A549 (cell line): ENCODE measurements around the gene HADHB. TPM values are rescaled to one million over a fixed set of nuclear protein-coding genes. Genes with fewer than 3 reads are reported as not detected.

Experiments used
- ATAC-seq, 2 experiments: fragments of 200-7000 bp in 1 of 2; fragments of >200 bp in 1 of 2; cut with Nextera tagmentation in 1 of 2; cut with Tn5 transposase in 1 of 2; 3 replicates each; pipeline versions ENCODE4 v1.8.0 to v1.9.1; 2018 to 2020; ENCODE audit warnings: mild to moderate bottlenecking in 1 of 2, moderate library complexity in 1 of 2
- CTCF ChIA-PET: fragments of 300-600 bp; sonication (Branson Sonifier 250); formaldehyde crosslinking; extraction: SDS; loops from one replicate; lab custom pipeline; 2021; ENCODE audit warnings: antibody characterized with exemption, inconsistent platforms; lab: Yijun Ruan, JAX
- POLR2A ChIA-PET: fragments of 350-600 bp; formaldehyde crosslinking; extraction: SDS; loops from one replicate; lab custom pipeline; 2021; ENCODE audit warnings: antibody characterized with exemption, inconsistent platforms; lab: Yijun Ruan, JAX
- DNase-seq, 2 experiments: peaks; one replicate each; pipeline versions ENCODE4 v3.0.0 to v3.0.0-alpha.2; 2011 to 2016; ENCODE audit warnings: low read depth in 1 of 2, low spot score in 1 of 2
- FAIRE-seq: peaks from 2 replicates; lab custom pipeline; 2011; peaks lifted over from hg19 to GRCh38; lab: Jason Lieb, UNC
- H3K27ac ChIP-seq, 2 experiments: fragments of >200 bp; sonication (Bioruptor Twin); formaldehyde crosslinking; 3 replicates each; pipeline ENCODE4 v1.5.1; 2016 to 2017
- H3K4me1 ChIP-seq: fragments of >200 bp; sonication (Bioruptor Twin); formaldehyde crosslinking; 3 replicates; pipeline ENCODE4 v1.6.1; 2016
- H3K4me2 ChIP-seq: fragments of >200 bp; sonication (Bioruptor Twin); formaldehyde crosslinking; 3 replicates; pipeline ENCODE4 v1.6.1; 2016
- H3K4me3 ChIP-seq: fragments of >200 bp; sonication (Bioruptor Twin); formaldehyde crosslinking; 3 replicates; pipeline ENCODE4 v1.5.1; 2016
- H3K9me3 ChIP-seq: fragments of >200 bp; sonication (Bioruptor Twin); formaldehyde crosslinking; 3 replicates; pipeline ENCODE4 v1.6.1; 2016
- ATOH8 ChIP-seq: fragments of 250-450 bp; sonication (Bioruptor Pico); IDR thresholded peaks from 2 replicates; pipeline ENCODE4 v1.5.0; 2020; ENCODE audit warnings: low read depth, mild to moderate bottlenecking, moderate library complexity
- BHLHE40 ChIP-seq: IDR thresholded peaks from 2 replicates; pipeline ENCODE4 v1.6.1; 2012; ENCODE audit warnings: low read depth, low read length, inconsistent platforms
- CEBPB ChIP-seq, 2 experiments: fragments of >200 bp in 1 of 2; sonication (Bioruptor Twin) in 1 of 2; formaldehyde crosslinking in 1 of 2; IDR thresholded peaks; 2 replicates each; pipeline ENCODE4 v1.6.1; 2012 to 2016
- CHD4 ChIP-seq: fragments of 200-600 bp; sonication (generic); IDR thresholded peaks from 2 replicates; pipeline ENCODE4 v1.6.1; 2016; ENCODE audit warnings: antibody characterized with exemption, mild to moderate bottlenecking, borderline replicate concordance
- E2F6 ChIP-seq: IDR thresholded peaks from 2 replicates; pipeline ENCODE4 v1.6.1; 2012; ENCODE audit warnings: low read depth, borderline replicate concordance
- EHF ChIP-seq: fragments of 250-450 bp; sonication (Bioruptor Pico); IDR thresholded peaks from 2 replicates; pipeline ENCODE4 v1.5.0; 2020; ENCODE audit warnings: mild to moderate bottlenecking
- ESRRA ChIP-seq: fragments of 150-350 bp; IDR thresholded peaks from 2 replicates; pipeline ENCODE4 v1.6.1; 2014; ENCODE audit warnings: mild to moderate bottlenecking, low read length, borderline replicate concordance
- MAFK ChIP-seq: fragments of 450-650 bp; IDR thresholded peaks from 2 replicates; pipeline ENCODE4 v1.6.1; 2014; ENCODE audit not compliant: partially characterized antibody
- MAZ ChIP-seq: fragments of 150-350 bp; IDR thresholded peaks from 2 replicates; pipeline ENCODE4 v1.6.1; 2014; ENCODE audit warnings: antibody characterized with exemption, low read depth, low read length, borderline replicate concordance
- MYC ChIP-seq: IDR thresholded peaks from 2 replicates; pipeline ENCODE4 v1.6.1; 2012; ENCODE audit warnings: mild to moderate bottlenecking, inconsistent platforms, low read length, improper control_type of control experiment, borderline replicate concordance
- PHF8 ChIP-seq: fragments of 200-600 bp; sonication (generic); IDR thresholded peaks from 2 replicates; pipeline ENCODE4 v1.6.1; 2016; ENCODE audit warnings: low read depth, mild to moderate bottlenecking, antibody characterized with exemption, moderate library complexity, borderline replicate concordance
- RFX5 ChIP-seq: fragments of 450-650 bp; IDR thresholded peaks from 2 replicates; pipeline ENCODE4 v1.7.1; 2014; ENCODE audit warnings: antibody characterized with exemption, mild to moderate bottlenecking, moderate library complexity
- SREBF2 ChIP-seq: fragments of 450-650 bp; IDR thresholded peaks from 2 replicates; pipeline ENCODE4 v1.6.1; 2014; ENCODE audit warnings: mild to moderate bottlenecking, moderate library complexity
- USF2 ChIP-seq: fragments of 450-650 bp; IDR thresholded peaks from 2 replicates; pipeline ENCODE4 v1.6.1; 2014; ENCODE audit warnings: antibody characterized with exemption
- ZFP36 ChIP-seq: fragments of 450-650 bp; IDR thresholded peaks from 2 replicates; pipeline ENCODE4 v1.6.1; 2014; ENCODE audit warnings: borderline replicate concordance; ENCODE audit not compliant: partially characterized antibody
- ZNF302 ChIP-seq: fragments of 250-450 bp; sonication (Bioruptor Pico); IDR thresholded peaks from 2 replicates; pipeline ENCODE4 v1.9.0; 2021; ENCODE audit warnings: inconsistent platforms, mild to moderate bottlenecking, moderate library complexity
- WGBS: methylation state at CpG from one replicate; pipeline ENCODE4 v1.1.6; 2017; ENCODE audit errors: missing lambda C conversion rate; 5-methylcytosine and 5-hydroxymethylcytosine counted together
- polyA plus RNA-seq, 4 experiments: library from polyadenylated mRNA; depleted of rRNA in 3 of 4; stranded (reverse); fragments of >200 nt; fragmentation: RNase III in 1 of 4; extraction: RNeasy Plus Mini Kit Qiagen cat#74134 plus additional on column Dnase treatment in 1 of 4; gene quantifications; 2 replicates in 3 of 4; 3 replicates in 1 of 4; pipeline ENCODE4 v1.2.3, GENCODE V29; 2011 to 2017

Gene HADHB
- polyA plus RNA-seq, 2 of the 4 experiments (the other 2 are of a cell fraction), result 95.4 to 161 TPM

- TF ChIP-seq USF2 (no peak), BHLHE40 (no peak), CHD4 (no peak), SREBF2 (no peak), ZNF302 (no peak)
These were observed 2.8 kb upstream of the HADHB start (continued) for GRCh38 chr2:26241928-26242436.

- ChIA-PET CTCF (interaction anchor here (0.7 to 5.4 kb wide), 11 partner anchors 12 to 446 kb away, joined by 3 to 44 read pairs (median 3); partner anchors contain the start of gene GAREM2), POLR2A (interaction anchor here (0.9 to 4.1 kb wide), 4 partner anchors 30 to 365 kb away, joined by 3 to 18 read pairs (median 4); partner anchors contain the start of genes ADGRF3, ASXL2 and SELENOI)
- Histone ChIP-seq H3K9me3 (no peaks in the 10 kb centered on the region), H3K4me2 (peak overlapping the region; percentile 83), H3K4me1 (peaks cover 38% of the 10 kb centered on the region), H3K27ac (peak overlapping the region; percentile 77 to 94), H3K4me3 (peak overlapping the region; percentile 74)
- ATAC-seq, result peak in 1 of 2 experiments; percentile 9; a peak in 3 of 6 replicates
- peak in 1 of 2 experiments; percentile 34 for DNase-seq
- 1% methylated on average over 22 of the region's 22 CpGs for WGBS
- TF ChIP-seq ZFP36, result no peak
- no peak for TF ChIP-seq BHLHE40
- no peak for TF ChIP-seq MAZ
- no peak for TF ChIP-seq RFX5
- TF ChIP-seq MYC, result no peak
- no peak for TF ChIP-seq EHF (CRISPR knock-in tag)
- no peak for TF ChIP-seq CEBPB (IDR thresholded peaks at IDR 0.05)
- no peak for TF ChIP-seq MAFK
- no peak for TF ChIP-seq E2F6
- FAIRE-seq, result no peak
These were observed 1.1 kb upstream of the HADHB start for GRCh38 chr2:26243470-26244308.

- WGBS, result 3% methylated on average over 21 of the region's 21 CpGs
- TF ChIP-seq ATOH8 (CRISPR knock-in tag) (no peak), ESRRA (no peak), USF2 (peak; percentile 49), PHF8 (peak; percentile 12; the same call in 1 of the 2 replicates)
- Histone ChIP-seq H3K4me3 (peak overlapping the region; percentile 74), H3K9me3 (no peaks in the 10 kb centered on the region), H3K4me1 (peaks cover 33% of the 10 kb centered on the region), H3K4me2 (peak overlapping the region; percentile 83), H3K27ac (peak overlapping the region; percentile 77 to 94)
- ChIA-PET POLR2A (interaction anchor here (0.6 to 4.1 kb wide), 3 partner anchors 100 to 367 kb away, joined by 3 to 18 read pairs (median 4); partner anchors contain the start of genes ADGRF3, ASXL2 and SELENOI), CTCF (interaction anchor here (0.9 to 5.4 kb wide), 9 partner anchors 14 to 257 kb away, joined by 3 to 44 read pairs (median 3); partner anchors contain the start of gene GAREM2)
- FAIRE-seq (no peak), ATAC-seq (peak; percentile 56 to 58), DNase-seq (peak in 1 of 2 experiments; percentile 21)
These were observed 543 bp downstream of the HADHB start for GRCh38 chr2:26245231-26245732.
